Astrocyte of the hippocampus (primary cell): ENCODE results near the gene NEK1.

Experiments
- DNase-seq: peaks from one replicate; pipeline ENCODE4 v3.0.0; 2011; ENCODE audit warnings: low read depth, low spot score

NEK1 gene

DNA sequence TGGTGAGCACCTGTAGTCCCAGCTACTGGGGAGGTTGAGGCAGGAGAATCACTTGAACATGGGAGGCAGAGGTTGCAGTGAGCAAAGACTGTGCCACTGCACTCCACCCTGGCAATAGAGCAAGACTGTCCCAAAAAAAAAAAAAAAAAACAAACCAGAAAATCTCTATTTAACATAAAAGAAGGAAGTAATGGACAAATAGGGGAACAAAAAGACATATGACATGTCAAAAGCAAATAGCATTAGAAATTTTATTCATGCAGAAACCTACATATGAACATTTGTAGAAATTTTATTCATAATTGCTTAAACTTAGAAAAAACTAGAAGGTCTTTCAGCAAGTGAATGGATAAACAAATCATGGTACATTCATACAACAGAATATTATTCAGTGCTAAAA is 244.6 kb downstream of the NEK1 start:
- no peak for DNase-seq

DNA sequence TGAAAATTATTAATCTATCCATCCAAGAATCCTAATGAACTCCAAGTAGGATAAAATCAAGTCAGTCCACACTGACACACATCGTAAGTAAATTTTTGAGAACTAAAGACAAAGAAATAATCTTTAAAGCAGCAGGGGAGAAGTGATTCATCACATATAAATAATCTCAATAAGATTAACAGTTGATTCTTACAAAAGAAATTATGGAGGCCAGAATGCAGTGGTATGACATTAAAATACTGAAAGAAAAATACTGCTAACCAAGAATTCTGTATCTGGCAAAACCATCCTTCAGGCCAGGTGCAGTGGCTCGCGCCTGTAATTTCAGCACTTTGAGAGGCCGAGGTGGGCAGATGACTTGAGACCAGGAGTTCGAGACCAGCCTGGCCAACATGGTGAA is 245.6 kb downstream of the NEK1 start:
- no peak for DNase-seq

DNA sequence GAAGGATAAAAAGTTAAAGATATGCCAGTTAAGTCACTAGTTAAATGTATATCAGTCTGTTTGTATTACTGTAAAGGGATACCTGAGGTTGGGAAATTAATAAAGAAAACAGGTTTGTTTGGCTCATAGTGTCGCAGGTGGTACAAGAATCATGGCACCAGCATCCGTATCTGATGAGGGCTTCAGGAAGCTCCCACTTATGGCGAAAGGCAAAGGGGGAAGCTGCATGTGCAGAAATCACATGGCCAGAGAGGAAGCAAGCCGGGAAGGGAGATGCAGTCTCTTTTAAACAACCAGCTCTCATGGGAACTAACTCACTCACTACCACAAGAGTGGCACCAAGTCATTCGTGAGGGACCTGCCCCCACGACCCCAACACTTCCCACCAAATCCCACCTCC is 249.8 kb downstream of the NEK1 start:
- DNase-seq, result no peak

DNA sequence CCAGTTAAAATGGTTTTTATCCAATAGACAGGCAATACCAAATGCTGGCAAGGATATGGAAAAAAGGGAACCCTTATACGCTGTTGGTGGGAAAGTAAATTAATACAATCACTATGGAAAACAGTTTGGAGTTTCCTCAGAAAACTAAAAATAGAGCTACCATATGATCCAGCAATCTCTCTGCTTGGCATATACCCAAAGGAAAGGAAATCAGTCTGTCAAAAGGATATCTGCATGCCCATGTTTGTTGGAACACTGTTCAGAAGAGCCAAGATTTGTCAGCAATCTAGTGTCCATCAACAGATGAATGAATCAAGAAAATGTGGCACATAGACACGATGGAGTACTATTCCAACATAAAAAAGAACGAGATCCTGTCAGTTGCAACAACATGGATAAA is 250.6 kb downstream of the NEK1 start:
- no peak for DNase-seq

DNA sequence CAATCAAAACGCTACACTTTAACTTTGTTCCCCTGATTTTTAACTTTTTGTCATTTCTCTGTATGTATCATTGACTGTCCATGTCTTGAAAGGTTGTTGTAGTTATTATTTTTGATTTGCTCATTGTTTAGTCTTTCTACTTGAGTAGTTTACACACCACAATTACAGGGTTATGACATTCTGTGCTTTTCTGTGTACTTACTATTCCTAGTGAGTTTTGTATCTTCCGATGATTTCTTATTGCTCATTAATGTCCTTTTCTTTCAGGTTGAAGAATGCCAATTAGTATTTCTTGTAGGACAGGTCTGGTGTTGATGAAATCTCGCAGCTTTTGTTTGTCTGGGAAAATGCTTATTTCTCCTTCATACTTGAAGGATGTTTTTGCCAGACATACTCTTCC is 252.4 kb downstream of the NEK1 start:
- DNase-seq, result no peak

DNA sequence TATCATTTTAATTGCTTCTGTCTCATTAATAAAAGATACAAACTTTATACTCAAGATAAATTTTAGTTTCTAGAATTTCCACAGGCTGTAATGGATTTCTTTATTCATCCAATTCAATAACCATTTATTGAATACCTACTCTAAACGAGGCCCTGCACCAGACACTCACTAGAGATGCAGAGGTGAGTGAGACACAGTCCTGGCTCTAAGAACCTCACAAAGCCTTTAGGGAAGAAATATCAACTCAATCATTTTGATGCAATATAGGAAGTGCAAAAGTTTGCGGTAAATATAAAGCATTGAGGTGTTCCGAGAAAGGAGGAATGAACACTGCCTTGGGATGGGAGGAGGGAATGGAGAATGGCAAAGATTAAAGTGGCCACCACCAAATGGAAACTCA is 260.0 kb downstream of the NEK1 start:
- DNase-seq, result no peak

DNA sequence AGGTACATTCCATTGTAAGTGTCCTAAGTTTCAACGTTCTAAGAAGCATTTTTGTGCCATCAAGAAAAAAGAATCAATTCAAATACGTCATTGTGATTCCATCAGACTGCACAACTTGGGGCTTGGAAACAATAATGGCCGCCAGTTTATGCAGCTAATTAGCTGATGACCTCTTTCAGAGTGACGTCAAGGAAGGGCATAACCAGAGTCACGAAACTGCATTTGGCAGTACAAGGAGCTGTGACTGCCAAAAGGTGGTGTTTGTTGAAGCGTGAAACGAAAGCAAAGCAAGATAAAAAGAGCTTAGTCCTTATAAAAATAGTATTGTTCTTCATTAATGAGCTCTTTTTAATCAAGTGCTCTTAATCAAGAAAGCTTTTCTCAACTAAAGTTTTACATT is 260.5 kb downstream of the NEK1 start:
- DNase-seq, result peak; percentile 93

DNA sequence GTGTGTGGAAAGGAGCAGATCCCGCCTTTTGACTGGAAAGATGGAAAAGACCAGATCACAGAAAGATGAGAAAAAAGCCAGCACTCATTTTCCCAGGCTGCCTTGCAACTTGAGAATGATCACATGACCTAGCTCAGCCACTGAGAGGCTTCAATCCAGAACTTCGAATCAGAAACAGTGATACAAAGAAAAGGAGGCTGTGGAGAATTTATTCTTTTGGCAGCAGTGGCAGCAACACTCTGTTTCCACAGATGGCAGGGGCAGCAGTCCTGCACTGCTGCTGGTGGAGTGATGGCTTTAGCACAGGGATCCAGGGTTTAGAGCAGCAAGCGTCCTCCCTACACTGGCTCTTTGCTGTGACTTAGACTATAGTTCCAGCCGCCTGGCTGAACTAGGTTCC is 263.8 kb downstream of the NEK1 start:
- no peak for DNase-seq

DNA sequence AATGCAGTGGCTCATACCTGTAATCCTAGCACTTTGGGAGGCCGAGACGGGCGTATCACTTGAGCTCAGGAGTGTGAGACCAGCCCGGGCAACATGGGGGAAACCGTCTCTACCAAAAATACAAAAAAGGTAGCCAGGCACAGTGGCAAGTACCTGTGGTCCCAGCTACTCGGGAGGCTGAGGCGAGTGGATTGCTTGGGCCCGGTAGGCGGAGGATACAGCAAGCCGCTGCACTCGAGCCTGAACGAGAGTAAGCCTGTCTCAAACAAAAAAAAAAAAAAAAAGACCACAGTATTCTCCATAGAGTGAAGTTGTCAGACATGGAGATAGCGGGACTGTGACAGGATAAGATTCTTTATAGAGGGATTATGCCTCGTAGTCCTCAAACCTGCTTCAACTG is 265.5 kb downstream of the NEK1 start:
- DNase-seq, result no peak

DNA sequence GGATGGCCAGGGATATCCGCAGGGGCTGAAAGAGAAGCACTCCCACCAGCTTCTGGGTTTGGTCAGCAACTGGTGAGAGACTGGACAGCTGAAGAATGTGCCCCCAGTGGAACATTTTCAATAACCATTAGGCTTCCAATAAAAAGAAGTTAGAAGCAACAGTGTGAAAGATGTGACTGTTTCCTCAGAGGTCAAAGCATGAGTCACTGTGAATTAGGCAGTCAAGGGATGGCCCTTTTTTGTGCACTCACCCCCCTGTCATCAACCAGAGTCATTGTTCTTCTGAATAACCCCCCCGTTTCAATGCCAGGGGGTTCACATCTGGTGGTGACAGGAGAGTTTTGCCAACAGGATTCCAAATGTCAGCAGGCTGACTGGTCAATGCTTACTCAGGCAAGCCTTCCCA is 267.1 kb downstream of the NEK1 start:
- DNase-seq, result peak; percentile 56
